Ascending aorta (tissue), 2 donors: ENCODE measurements around the gene ADAMTS14. TPM values are rescaled to one million over a fixed set of nuclear protein-coding genes. Genes with fewer than 3 reads are reported as not detected.

Experiments
- DNase-seq, 2 donors: peaks; one replicate each; pipeline ENCODE4 v3.0.0-alpha.2; 2019; ENCODE audit warnings: low spot score in 2 of 2
- H3K27ac ChIP-seq, 2 donors: fragments of 200-600 bp; sonication (generic); one replicate each; pipeline ENCODE4 v1.5.1; 2016 to 2017; ENCODE audit warnings: mild to moderate bottlenecking in 1 of 2
- H3K27me3 ChIP-seq: fragments of 200-600 bp; sonication (generic); one replicate; pipeline ENCODE4 v1.5.1; 2017
- H3K36me3 ChIP-seq, 2 donors: fragments of 200-600 bp; sonication (generic); one replicate each; pipeline ENCODE4 v1.5.1; 2016
- H3K4me1 ChIP-seq, 2 donors: fragments of 200-600 bp; sonication (generic); one replicate each; pipeline ENCODE4 v1.5.1; 2016 to 2017; ENCODE audit warnings: mild to moderate bottlenecking in 1 of 2
- H3K4me3 ChIP-seq, 2 donors: fragments of 200-600 bp; sonication (generic); one replicate each; pipeline ENCODE4 v1.5.1; 2016 to 2017; ENCODE audit warnings: mild to moderate bottlenecking in 1 of 2
- H3K9me3 ChIP-seq, 2 donors: fragments of 200-600 bp; sonication (generic); one replicate each; pipeline ENCODE4 v1.5.1; 2016
- intact Hi-C: fragments of 100-400 bp; cut with DNase I; formaldehyde crosslinking; loops from one replicate; pipeline ENCODE4 v1.15.1; 2023
- total RNA-seq: library from RNA; depleted of rRNA; stranded (reverse); fragments of >200 nt; gene quantifications from one replicate; pipeline ENCODE4 v1.1.0, GENCODE V29; 2016
- TF ChIP-seq, protein P1 (sequence below), 3 experiments: fragments of 200-600 bp in 2 of 3; fragments of 450-650 bp in 1 of 3; sonication (generic) in 2 of 3; IDR thresholded peaks; one replicate each; pipeline ENCODE4 v1.5.1; 2016 to 2019; ENCODE audit warnings: antibody characterized with exemption in 3 of 3, mild to moderate bottlenecking in 1 of 3, moderate library complexity in 1 of 3

Gene ADAMTS14
- total RNA-seq, 1 donor from 2014 or later = 0.32 TPM

DNA sequence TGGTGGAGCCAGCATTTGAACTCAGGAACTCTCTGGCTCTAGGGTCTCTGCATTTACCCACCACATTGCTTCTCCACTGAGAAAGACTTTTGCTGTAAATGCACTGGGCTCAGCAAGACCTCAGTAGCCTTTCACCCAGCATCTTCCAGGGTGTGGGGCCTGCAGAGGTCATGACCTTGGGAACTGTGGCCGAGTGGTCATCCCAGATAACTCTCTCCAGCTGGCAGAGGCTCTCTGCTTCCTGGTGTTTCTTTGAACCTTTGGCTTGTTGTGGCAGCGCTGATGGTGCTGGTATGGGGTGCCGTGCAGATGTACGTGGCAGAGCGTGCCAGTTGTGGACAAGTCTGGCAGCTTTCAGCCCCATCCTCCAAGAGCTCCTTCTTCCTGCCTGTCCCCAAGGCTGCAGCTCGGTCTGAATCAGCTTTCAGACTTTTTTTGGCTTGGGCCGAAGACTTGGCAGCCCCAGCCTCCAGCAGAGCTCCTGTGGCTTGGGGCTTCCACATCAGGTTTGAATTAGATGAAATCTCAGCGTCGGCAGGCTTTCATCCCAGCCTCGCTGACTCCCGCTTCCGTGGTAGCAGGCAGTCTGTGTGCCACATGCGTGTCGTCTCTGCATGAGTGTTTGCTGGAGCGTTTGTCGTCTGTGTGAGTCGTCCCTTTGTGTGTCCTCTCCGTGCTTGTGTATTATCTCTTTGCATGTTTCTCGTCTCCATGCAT is 21.5 kb downstream of the ADAMTS14 start:
- H3K27ac ChIP-seq = no peak overlapping the region
- TF ChIP-seq, protein P1, sequence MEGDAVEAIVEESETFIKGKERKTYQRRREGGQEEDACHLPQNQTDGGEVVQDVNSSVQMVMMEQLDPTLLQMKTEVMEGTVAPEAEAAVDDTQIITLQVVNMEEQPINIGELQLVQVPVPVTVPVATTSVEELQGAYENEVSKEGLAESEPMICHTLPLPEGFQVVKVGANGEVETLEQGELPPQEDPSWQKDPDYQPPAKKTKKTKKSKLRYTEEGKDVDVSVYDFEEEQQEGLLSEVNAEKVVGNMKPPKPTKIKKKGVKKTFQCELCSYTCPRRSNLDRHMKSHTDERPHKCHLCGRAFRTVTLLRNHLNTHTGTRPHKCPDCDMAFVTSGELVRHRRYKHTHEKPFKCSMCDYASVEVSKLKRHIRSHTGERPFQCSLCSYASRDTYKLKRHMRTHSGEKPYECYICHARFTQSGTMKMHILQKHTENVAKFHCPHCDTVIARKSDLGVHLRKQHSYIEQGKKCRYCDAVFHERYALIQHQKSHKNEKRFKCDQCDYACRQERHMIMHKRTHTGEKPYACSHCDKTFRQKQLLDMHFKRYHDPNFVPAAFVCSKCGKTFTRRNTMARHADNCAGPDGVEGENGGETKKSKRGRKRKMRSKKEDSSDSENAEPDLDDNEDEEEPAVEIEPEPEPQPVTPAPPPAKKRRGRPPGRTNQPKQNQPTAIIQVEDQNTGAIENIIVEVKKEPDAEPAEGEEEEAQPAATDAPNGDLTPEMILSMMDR (IDR thresholded peaks at IDR 0.05) = no peak

DNA sequence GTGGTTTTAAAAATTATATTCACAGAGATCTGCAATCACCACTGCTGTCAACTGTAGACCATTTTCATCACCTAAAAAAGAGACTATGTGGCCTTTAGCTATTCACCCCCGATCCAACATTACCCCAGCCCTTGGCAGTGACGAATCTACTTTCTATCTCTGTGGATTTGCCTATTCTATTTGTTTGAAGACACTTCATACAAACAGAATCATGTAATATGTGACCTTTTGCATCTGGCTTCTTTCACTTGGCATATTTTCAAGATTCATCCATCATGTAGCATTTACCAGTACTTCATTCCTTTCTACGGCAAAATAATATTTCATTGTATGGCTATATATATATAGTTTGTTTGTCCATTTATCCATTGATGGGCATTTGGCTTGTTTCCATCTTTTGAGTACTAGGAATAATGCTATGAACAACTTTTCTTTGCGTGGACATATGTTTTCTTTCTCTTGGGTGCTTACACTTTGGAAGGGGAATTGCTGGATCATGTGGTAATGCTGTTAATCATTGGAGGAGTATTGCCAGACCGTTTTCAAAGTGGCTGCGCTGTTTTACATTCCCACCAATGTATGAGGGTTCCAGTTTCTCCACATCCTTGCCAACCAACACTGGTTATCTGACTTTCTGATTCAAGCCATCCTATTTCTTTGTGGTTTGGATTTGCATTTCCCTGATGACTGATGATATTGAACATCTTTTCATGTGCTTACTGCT is 22.3 kb downstream of the ADAMTS14 start:
- Histone ChIP-seq H3K4me1 (no peaks in the 10 kb centered on the region), H3K9me3 (no peaks in the 10 kb centered on the region), H3K27me3 (no peaks in the 10 kb centered on the region), H3K27ac (no peak overlapping the region), H3K4me3 (no peak overlapping the region), H3K36me3 (no peaks in the 10 kb centered on the region)
- DNase-seq = no peak
- TF ChIP-seq, protein P1 (IDR thresholded peaks at IDR 0.05) = no peak
- intact Hi-C loops = no loop called here

More for the DNA sequence above, 21.5 kb downstream of the ADAMTS14 start:
- Histone ChIP-seq H3K4me1 (no peaks in the 10 kb centered on the region), H3K36me3 (no peaks in the 10 kb centered on the region), H3K9me3 (no peaks in the 10 kb centered on the region), H3K4me3 (no peak overlapping the region), H3K27me3 (no peaks in the 10 kb centered on the region)
- intact Hi-C loops = no loop called here
- no peak for DNase-seq

DNA sequence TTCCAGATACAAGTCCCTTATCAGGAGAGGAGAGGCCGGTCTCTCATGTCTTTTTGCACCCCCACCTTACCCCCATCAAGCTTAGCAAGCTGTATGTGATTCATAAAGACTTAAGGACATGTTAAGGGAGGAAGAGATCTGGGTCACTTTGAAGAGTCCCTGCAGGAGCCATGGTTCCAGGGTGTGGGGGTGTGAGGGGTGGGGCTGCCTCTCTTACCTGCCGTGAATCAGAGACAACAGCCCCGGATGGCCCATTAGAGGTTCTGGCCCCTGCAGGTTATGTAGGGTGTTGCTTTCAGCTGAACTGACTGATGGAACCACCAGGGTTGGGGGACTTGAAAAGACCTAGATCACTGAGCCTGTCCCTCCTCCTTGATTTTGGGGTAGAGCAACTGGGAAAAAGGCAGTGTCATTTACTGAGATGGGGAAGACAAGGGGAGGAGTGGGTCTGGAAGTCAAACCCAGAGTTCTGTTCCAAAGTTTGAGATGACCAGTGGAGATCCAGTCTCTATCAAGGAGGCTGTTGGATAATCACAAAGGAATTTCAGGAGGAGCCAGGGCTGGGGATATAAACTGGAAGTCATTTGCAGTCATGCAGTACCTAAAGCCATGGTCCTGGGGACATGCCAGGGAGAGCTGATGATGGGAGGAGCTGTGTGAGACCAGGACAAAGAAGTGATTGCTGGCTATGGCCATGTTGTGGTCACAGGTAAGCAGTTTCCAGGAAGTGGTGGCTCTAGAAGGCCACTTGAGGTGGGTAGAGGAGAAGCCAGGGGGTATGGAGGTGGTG is 23.1 kb downstream of the ADAMTS14 start:
- intact Hi-C loops = no loop called here
- H3K36me3 ChIP-seq = no peaks in the 10 kb centered on the region
- TF ChIP-seq, protein P1 (IDR thresholded peaks at IDR 0.05) = no peak
- no peak overlapping the region for H3K27ac ChIP-seq
- H3K27me3 ChIP-seq = no peaks in the 10 kb centered on the region
- H3K4me3 ChIP-seq = no peak overlapping the region
- no peak for DNase-seq
- H3K4me1 ChIP-seq = no peaks in the 10 kb centered on the region
- no peaks in the 10 kb centered on the region for H3K9me3 ChIP-seq

DNA sequence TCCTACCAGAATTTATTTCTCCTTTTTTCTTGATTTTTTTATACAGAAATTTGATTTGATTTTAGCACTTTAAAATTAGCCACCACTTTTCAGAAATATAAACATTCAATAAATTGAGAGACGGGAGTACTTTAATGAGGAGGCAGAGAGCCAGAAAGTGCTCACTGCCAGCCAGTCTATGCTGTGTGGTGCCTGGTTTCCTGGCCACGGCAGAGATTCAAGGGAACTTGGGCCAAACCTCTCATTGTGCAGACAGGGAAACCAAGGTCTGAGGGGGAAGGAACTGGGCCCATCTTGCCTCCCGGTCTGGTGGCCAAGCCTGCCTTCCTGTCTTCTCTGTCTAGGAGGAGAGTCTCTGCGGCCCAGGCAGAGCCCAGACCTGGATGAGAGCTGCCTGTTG is 25.9 kb downstream of the ADAMTS14 start:
- intact Hi-C loops = no loop called here

DNA sequence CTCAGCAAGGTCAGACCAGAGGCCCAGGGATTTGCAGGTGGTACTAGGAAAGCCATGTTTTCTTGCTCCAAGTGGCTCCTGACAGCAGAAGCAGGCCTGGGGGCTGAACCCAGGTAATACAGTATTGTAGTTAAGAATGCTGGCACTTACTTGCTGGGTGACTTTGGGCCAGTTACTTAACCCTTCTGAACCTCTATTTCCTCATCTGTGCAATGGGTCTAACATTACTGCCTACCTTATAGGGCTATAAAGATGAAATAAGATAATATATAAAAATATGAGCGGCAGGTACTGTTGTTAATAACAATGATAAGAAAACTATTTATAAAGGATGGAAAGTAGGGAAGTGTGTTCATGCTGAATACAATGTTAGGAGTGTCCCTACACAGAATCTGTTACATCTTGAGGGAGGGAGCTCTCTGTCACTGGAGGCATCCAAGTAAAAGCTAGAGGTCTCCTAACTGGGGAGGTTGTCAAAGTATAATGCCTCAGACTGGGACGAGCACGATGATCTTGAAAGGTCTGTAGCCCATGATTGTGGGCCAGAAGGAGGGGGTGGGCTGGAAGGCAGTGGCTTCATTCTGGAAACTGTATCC is 26.9 kb downstream of the ADAMTS14 start:
- DNase-seq = no peak
- no peaks in the 10 kb centered on the region for H3K9me3 ChIP-seq
- intact Hi-C loops = no loop called here
- no peaks in the 10 kb centered on the region for H3K4me1 ChIP-seq
- H3K4me3 ChIP-seq = no peak overlapping the region
- TF ChIP-seq, protein P1 (IDR thresholded peaks at IDR 0.05) = no peak
- no peaks in the 10 kb centered on the region for H3K36me3 ChIP-seq
- H3K27me3 ChIP-seq = no peaks in the 10 kb centered on the region
- no peak overlapping the region for H3K27ac ChIP-seq

More for the DNA sequence above, 25.9 kb downstream of the ADAMTS14 start:
- no peak for DNase-seq
- Histone ChIP-seq H3K27ac (no peak overlapping the region), H3K36me3 (no peaks in the 10 kb centered on the region), H3K27me3 (no peaks in the 10 kb centered on the region), H3K4me1 (no peaks in the 10 kb centered on the region), H3K9me3 (no peaks in the 10 kb centered on the region), H3K4me3 (no peak overlapping the region)
- TF ChIP-seq, protein P1 (IDR thresholded peaks at IDR 0.05) = no peak
